Natural killer cell (primary cell): Measurements from ENCODE around the gene AP3D1. TPM values are rescaled to one million over a fixed set of nuclear protein-coding genes. Genes with fewer than 3 reads are reported as not detected.

Source experiments
- ATAC-seq, 3 donors: fragments of 150-1000 bp in 2 of 3; fragments of 200-7000 bp in 1 of 3; cut with Tn5 transposase; 1 replicate in 1 of 3; 2 replicates in 2 of 3; pipeline ENCODE4 v1.10.0; 2021; ENCODE audit warnings: mild to moderate bottlenecking in 2 of 3, moderate library complexity in 2 of 3
- DNase-seq, 2 donors: peaks; one replicate each; pipeline versions ENCODE4 v3.0.0 to v3.0.0-alpha.2; 2013 to 2021; ENCODE audit warnings: mixed read lengths in 1 of 2
- H3K27ac ChIP-seq: one replicate; pipeline ENCODE4 v1.5.1; 2013; ENCODE audit warnings: mild to moderate bottlenecking, low read length
- H3K27me3 ChIP-seq: one replicate; pipeline ENCODE4 v1.6.1; 2013; ENCODE audit warnings: low read length; ENCODE audit not compliant: control insufficient read depth, insufficient read depth
- H3K36me3 ChIP-seq: one replicate; pipeline ENCODE4 v1.6.1; 2013; ENCODE audit warnings: low read length; ENCODE audit not compliant: control insufficient read depth, insufficient read depth
- H3K4me1 ChIP-seq: one replicate; pipeline ENCODE4 v1.6.1; 2013; ENCODE audit warnings: low read length; ENCODE audit not compliant: control insufficient read depth, insufficient read depth
- H3K4me3 ChIP-seq: one replicate; pipeline ENCODE4 v1.5.1; 2013; ENCODE audit warnings: low read length
- H3K9me3 ChIP-seq: one replicate; pipeline ENCODE4 v1.6.1; 2013; ENCODE audit warnings: low read length; ENCODE audit not compliant: control insufficient read depth, insufficient read depth
- H3K27ac Mint-ChIP-seq, 2 donors: one replicate each; pipeline ENCODE4 v1.8.0; 2022; ENCODE audit warnings: mild to moderate bottlenecking in 2 of 2, mixed read lengths in 2 of 2, moderate library complexity in 1 of 2
- H3K27me3 Mint-ChIP-seq, 2 donors: one replicate each; pipeline ENCODE4 v1.8.0; 2022; ENCODE audit warnings: low read depth in 2 of 2, mixed read lengths in 2 of 2
- H3K36me3 Mint-ChIP-seq: one replicate; pipeline ENCODE4 v1.8.0; 2022; ENCODE audit warnings: mixed read lengths
- H3K4me1 Mint-ChIP-seq, 2 donors: one replicate each; pipeline ENCODE4 v1.8.0; 2022; ENCODE audit warnings: mixed read lengths in 2 of 2
- H3K4me3 Mint-ChIP-seq: one replicate; pipeline ENCODE4 v1.8.0; 2022; ENCODE audit warnings: mild to moderate bottlenecking, moderate library complexity, mixed read lengths
- H3K9me3 Mint-ChIP-seq, 2 donors: one replicate each; pipeline ENCODE4 v1.8.0; 2022; ENCODE audit warnings: mixed read lengths in 2 of 2
- CTCF ChIP-seq: fragments of 200-600 bp; IDR thresholded peaks from one replicate; pipeline ENCODE4 v1.8.0; 2022; ENCODE audit warnings: antibody characterized with exemption
- WGBS: methylation state at CpG from one replicate; pipeline ENCODE4 v1.1.7; 2013; ENCODE audit warnings: missing lambda C conversion rate; ENCODE audit not compliant: insufficient coverage; 5-methylcytosine and 5-hydroxymethylcytosine counted together
- intact Hi-C: fragments of 100-400 bp; cut with micrococcal nuclease; formaldehyde crosslinking; loops from one replicate; pipeline ENCODE4 v1.14.2; 2022
- total RNA-seq, 4 donors: library from RNA; stranded (reverse); fragments of 120-200 nt in 1 of 4; gene quantifications; one replicate each; pipeline versions ENCODE4 v1.2.3 to v1.2.4, GENCODE V29; 2013 to 2022

The AP3D1 gene
- total RNA-seq, 3 donors from 2014 or later (not counting 1 experiment from before 2014, with no cell fraction given) = 74.6 to 93.1 (median 87.5) TPM

GRCh38 chr19:2176337-2176994 is 25.1 kb upstream of the AP3D1 start:
- no peak overlapping the region for H3K4me3 Mint-ChIP-seq
- intact Hi-C loops = no loop called here
- no peak overlapping the region for H3K27ac ChIP-seq
- H3K4me3 ChIP-seq = no peak overlapping the region
- H3K36me3 ChIP-seq = peaks cover 11% of the 10 kb centered on the region
- TF ChIP-seq CTCF = no peak
- peaks cover 15% of the 10 kb centered on the region for H3K4me1 ChIP-seq
- no peaks in the 10 kb centered on the region for H3K9me3 Mint-ChIP-seq
- WGBS = 94% methylated on average over 22 of the region's 22 CpGs
- H3K27me3 Mint-ChIP-seq = no peaks in the 10 kb centered on the region
- no peak for DNase-seq
- H3K4me1 Mint-ChIP-seq = peaks cover 27 to 42% of the 10 kb centered on the region in 2 donors
- H3K36me3 Mint-ChIP-seq = no peaks in the 10 kb centered on the region
- no peak for ATAC-seq
- H3K27me3 ChIP-seq = no peaks in the 10 kb centered on the region
- H3K9me3 ChIP-seq = no peaks in the 10 kb centered on the region
- H3K27ac Mint-ChIP-seq = peak overlapping the region in 1 of 2 donors; percentile 53

GRCh38 chr19:2175742-2176141 is 24.4 kb upstream of the AP3D1 start:
- Mint-ChIP-seq H3K9me3 (no peaks in the 10 kb centered on the region), H3K27ac (peak overlapping the region in 1 of 2 donors; percentile 53), H3K36me3 (no peaks in the 10 kb centered on the region), H3K4me1 (peaks cover 22 to 41% of the 10 kb centered on the region in 2 donors), H3K27me3 (no peaks in the 10 kb centered on the region), H3K4me3 (no peak overlapping the region)
- DNase-seq = no peak
- no peak for ATAC-seq
- TF ChIP-seq CTCF = no peak
- peaks cover 22% of the 10 kb centered on the region for H3K4me1 ChIP-seq
- H3K9me3 ChIP-seq = no peaks in the 10 kb centered on the region
- peaks cover 4% of the 10 kb centered on the region for H3K36me3 ChIP-seq
- no peak overlapping the region for H3K4me3 ChIP-seq
- no peaks in the 10 kb centered on the region for H3K27me3 ChIP-seq
- 91% methylated on average over 14 of the region's 14 CpGs for WGBS
- intact Hi-C loops = no loop called here
- no peak overlapping the region for H3K27ac ChIP-seq

- Mint-ChIP-seq H3K27ac (peak overlapping the region; percentile 57 to 62), H3K4me3 (no peak overlapping the region), H3K27me3 (no peaks in the 10 kb centered on the region), H3K36me3 (no peaks in the 10 kb centered on the region), H3K9me3 (no peaks in the 10 kb centered on the region), H3K4me1 (peaks cover 27 to 37% of the 10 kb centered on the region in 2 donors)
- 92% methylated on average over 18 of the region's 18 CpGs for WGBS
- Histone ChIP-seq H3K27ac (no peak overlapping the region), H3K4me3 (no peak overlapping the region), H3K4me1 (peaks cover 37% of the 10 kb centered on the region), H3K27me3 (no peaks in the 10 kb centered on the region), H3K9me3 (no peaks in the 10 kb centered on the region), H3K36me3 (peaks cover 3% of the 10 kb centered on the region)
- ATAC-seq (no peak), DNase-seq (no peak)
- intact Hi-C loops = no loop called here
- no peak for TF ChIP-seq CTCF
Observed at GRCh38 chr19:2173767-2174577, 22.6 kb upstream of the AP3D1 start.
